Panc1 (cell line): ENCODE measurements around the gene ZNF77. TPM values are rescaled to one million over a fixed set of nuclear protein-coding genes. Genes with fewer than 3 reads are reported as not detected.

ENCODE experiments used
- ATAC-seq: fragments of 200-7000 bp; cut with Tn5 transposase; 2 replicates; pipeline ENCODE4 v1.9.1; 2020; ENCODE audit warnings: mild to moderate bottlenecking, moderate library complexity
- BruUV-seq: library from RNA; stranded (reverse); fragments of 400-500 nt; replicated peaks from 2 replicates; lab custom pipeline; 2021; lab: Mats Ljungman, UMichigan
- CTCF ChIA-PET: fragments of 300-600 bp; sonication (Branson Sonifier 250); formaldehyde crosslinking; loops from one replicate; lab custom pipeline; 2022; ENCODE audit warnings: antibody characterized with exemption; lab: Charles Lee
- POLR2A ChIA-PET: fragments of 300-600 bp; sonication (Branson Sonifier 250); formaldehyde crosslinking; loops from one replicate; lab custom pipeline; 2022; ENCODE audit warnings: antibody characterized with exemption; lab: Charles Lee
- DNase-seq: peaks from one replicate; pipeline ENCODE4 v3.0.0-alpha.2; 2010; ENCODE audit warnings: low read depth, low spot score
- H3K27ac ChIP-seq: 2 replicates; pipeline ENCODE4 v1.5.1; 2011; ENCODE audit warnings: mild to moderate bottlenecking, low read length, inconsistent platforms
- H3K27me3 ChIP-seq: fragments of 200-500 bp; sonication (Bioruptor generic); 2 replicates; pipeline ENCODE4 v1.6.0; 2014; ENCODE audit warnings: low read length, inconsistent platforms; ENCODE audit not compliant: control insufficient read depth, insufficient read depth
- H3K36me3 ChIP-seq: fragments of 200-500 bp; sonication (Bioruptor generic); 2 replicates; pipeline ENCODE4 v1.5.1; 2014; ENCODE audit warnings: inconsistent platforms, mild to moderate bottlenecking, low read length, moderate library complexity; ENCODE audit not compliant: control insufficient read depth, insufficient read depth
- H3K4me1 ChIP-seq: 2 replicates; pipeline ENCODE4 v1.5.1; 2011; ENCODE audit warnings: inconsistent platforms, mild to moderate bottlenecking, low read length, moderate library complexity; ENCODE audit not compliant: control insufficient read depth, insufficient read depth
- H3K4me3 ChIP-seq, 2 experiments: 2 replicates each; pipeline ENCODE4 v1.5.1; 2011 to 2012; ENCODE audit warnings: low read depth in 2 of 2, low read length in 2 of 2, mild to moderate bottlenecking in 2 of 2, inconsistent platforms in 1 of 2, moderate library complexity in 1 of 2
- H3K9me3 ChIP-seq: fragments of 200-500 bp; sonication (Bioruptor generic); 2 replicates; pipeline ENCODE4 v1.5.1; 2014; ENCODE audit warnings: low read depth, mild to moderate bottlenecking, inconsistent platforms, low read length, moderate library complexity; ENCODE audit not compliant: control insufficient read depth, insufficient read depth
- POLR2AphosphoS5 ChIP-seq: IDR thresholded peaks from 2 replicates; pipeline ENCODE4 v1.6.1; 2012; ENCODE audit warnings: mild to moderate bottlenecking, low read depth, low read length, moderate library complexity
- SIN3A ChIP-seq: IDR thresholded peaks from 2 replicates; pipeline ENCODE4 v1.6.1; 2012; ENCODE audit warnings: low read depth, mild to moderate bottlenecking, low read length, moderate library complexity, borderline replicate concordance; ENCODE audit not compliant: insufficient read depth
- TCF7L2 ChIP-seq: IDR thresholded peaks from 2 replicates; pipeline ENCODE4 v1.6.1; 2011; ENCODE audit warnings: mild to moderate bottlenecking, low read depth, low read length, inconsistent platforms
- in situ Hi-C: cut with HindIII; loops from 2 replicates; pipeline ENCODE4 v1.10.0; 2016; ENCODE audit warnings: low sequenced_read_pairs, low pct_unique_long_range_greater_than_20kb
- intact Hi-C: fragments of 100-400 bp; cut with micrococcal nuclease; formaldehyde crosslinking; loops from one replicate; pipeline ENCODE4 v1.10.0; 2022; ENCODE audit not compliant: unreplicated experiment
- total RNA-seq: library from RNA; stranded (reverse); gene quantifications from one replicate; pipeline ENCODE4 v1.2.1, GENCODE V29; 2021; ENCODE audit not compliant: unreplicated experiment
- TF ChIP-seq, protein P1 (sequence below): fragments of 450-650 bp; IDR thresholded peaks from 2 replicates; pipeline ENCODE4 v1.5.1; 2017; ENCODE audit warnings: mild to moderate bottlenecking
- TF ChIP-seq, protein P2 (sequence below), 2 experiments: IDR thresholded peaks; 2 replicates each; pipeline ENCODE4 v1.6.1; 2011 to 2012; ENCODE audit warnings: low read depth in 2 of 2, control low read depth in 1 of 2, low read length in 1 of 2, mild to moderate bottlenecking in 1 of 2, moderate library complexity in 1 of 2; ENCODE audit not compliant: insufficient read depth in 1 of 2

Gene ZNF77
- total RNA-seq, 1 experiment from 2014 or later: 4.5 TPM

DNA sequence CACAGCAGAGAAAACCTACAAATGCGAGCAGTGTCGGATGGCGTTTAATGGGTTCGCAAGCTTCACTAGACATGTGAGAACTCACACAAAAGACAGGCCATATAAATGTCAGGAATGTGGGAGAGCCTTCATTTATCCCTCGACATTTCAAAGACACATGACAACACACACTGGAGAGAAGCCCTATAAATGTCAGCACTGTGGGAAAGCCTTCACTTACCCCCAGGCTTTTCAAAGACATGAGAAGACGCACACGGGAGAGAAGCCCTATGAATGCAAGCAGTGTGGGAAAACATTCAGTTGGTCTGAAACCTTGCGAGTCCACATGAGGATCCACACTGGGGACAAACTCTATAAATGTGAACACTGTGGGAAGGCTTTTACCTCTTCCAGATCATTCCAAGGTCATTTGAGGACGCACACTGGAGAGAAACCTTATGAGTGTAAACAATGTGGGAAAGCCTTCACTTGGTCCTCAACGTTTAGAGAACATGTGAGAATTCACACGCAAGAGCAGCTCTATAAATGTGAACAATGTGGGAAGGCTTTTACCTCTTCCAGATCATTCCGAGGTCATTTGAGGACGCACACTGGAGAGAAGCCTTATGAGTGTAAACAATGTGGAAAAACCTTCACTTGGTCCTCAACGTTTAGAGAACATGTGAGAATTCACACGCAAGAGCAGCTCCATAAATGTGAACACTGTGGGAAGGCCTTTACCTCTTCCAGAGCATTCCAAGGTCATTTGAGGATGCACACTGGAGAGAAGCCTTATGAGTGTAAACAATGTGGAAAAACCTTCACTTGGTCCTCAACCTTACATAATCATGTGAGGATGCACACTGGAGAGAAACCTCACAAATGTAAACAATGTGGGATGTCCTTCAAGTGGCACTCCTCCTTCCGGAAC is 27.2 kb downstream of the ZNF77 start:
- no peaks in the 10 kb centered on the region for H3K27me3 ChIP-seq
- BruUV-seq: TSS peak; percentile 53
- in situ Hi-C loops: no loop called here
- H3K27ac ChIP-seq: no peak overlapping the region
- intact Hi-C loops: no loop called here
- ChIA-PET POLR2A (no interaction called here), CTCF (no interaction called here)
- ATAC-seq (no peak), DNase-seq (no peak)
- TF ChIP-seq TCF7L2 (no peak), SIN3A (no peak), POLR2AphosphoS5 (no peak)
- TF ChIP-seq, protein P1, sequence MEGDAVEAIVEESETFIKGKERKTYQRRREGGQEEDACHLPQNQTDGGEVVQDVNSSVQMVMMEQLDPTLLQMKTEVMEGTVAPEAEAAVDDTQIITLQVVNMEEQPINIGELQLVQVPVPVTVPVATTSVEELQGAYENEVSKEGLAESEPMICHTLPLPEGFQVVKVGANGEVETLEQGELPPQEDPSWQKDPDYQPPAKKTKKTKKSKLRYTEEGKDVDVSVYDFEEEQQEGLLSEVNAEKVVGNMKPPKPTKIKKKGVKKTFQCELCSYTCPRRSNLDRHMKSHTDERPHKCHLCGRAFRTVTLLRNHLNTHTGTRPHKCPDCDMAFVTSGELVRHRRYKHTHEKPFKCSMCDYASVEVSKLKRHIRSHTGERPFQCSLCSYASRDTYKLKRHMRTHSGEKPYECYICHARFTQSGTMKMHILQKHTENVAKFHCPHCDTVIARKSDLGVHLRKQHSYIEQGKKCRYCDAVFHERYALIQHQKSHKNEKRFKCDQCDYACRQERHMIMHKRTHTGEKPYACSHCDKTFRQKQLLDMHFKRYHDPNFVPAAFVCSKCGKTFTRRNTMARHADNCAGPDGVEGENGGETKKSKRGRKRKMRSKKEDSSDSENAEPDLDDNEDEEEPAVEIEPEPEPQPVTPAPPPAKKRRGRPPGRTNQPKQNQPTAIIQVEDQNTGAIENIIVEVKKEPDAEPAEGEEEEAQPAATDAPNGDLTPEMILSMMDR: no peak
- TF ChIP-seq, protein P2, sequence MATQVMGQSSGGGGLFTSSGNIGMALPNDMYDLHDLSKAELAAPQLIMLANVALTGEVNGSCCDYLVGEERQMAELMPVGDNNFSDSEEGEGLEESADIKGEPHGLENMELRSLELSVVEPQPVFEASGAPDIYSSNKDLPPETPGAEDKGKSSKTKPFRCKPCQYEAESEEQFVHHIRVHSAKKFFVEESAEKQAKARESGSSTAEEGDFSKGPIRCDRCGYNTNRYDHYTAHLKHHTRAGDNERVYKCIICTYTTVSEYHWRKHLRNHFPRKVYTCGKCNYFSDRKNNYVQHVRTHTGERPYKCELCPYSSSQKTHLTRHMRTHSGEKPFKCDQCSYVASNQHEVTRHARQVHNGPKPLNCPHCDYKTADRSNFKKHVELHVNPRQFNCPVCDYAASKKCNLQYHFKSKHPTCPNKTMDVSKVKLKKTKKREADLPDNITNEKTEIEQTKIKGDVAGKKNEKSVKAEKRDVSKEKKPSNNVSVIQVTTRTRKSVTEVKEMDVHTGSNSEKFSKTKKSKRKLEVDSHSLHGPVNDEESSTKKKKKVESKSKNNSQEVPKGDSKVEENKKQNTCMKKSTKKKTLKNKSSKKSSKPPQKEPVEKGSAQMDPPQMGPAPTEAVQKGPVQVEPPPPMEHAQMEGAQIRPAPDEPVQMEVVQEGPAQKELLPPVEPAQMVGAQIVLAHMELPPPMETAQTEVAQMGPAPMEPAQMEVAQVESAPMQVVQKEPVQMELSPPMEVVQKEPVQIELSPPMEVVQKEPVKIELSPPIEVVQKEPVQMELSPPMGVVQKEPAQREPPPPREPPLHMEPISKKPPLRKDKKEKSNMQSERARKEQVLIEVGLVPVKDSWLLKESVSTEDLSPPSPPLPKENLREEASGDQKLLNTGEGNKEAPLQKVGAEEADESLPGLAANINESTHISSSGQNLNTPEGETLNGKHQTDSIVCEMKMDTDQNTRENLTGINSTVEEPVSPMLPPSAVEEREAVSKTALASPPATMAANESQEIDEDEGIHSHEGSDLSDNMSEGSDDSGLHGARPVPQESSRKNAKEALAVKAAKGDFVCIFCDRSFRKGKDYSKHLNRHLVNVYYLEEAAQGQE (IDR thresholded peaks at IDR 0.05; ENCODE audit: insufficient read depth in 1 of 2, low read depth in 2 of 2, low read length in 1 of 2): no peak
- no peaks in the 10 kb centered on the region for H3K4me1 ChIP-seq
- peaks cover 8% of the 10 kb centered on the region for H3K36me3 ChIP-seq
- no peak overlapping the region for H3K4me3 ChIP-seq
- H3K9me3 ChIP-seq: peaks cover 43% of the 10 kb centered on the region

- POLR2A ChIA-PET: no interaction called here
- no peak for TF ChIP-seq POLR2AphosphoS5
- TF ChIP-seq SIN3A: no peak
- no peak for TF ChIP-seq TCF7L2
- TF ChIP-seq, protein P2 (IDR thresholded peaks at IDR 0.05; ENCODE audit: insufficient read depth in 1 of 2, low read depth in 2 of 2, low read length in 1 of 2): no peak
- TF ChIP-seq, protein P1: no peak
These were observed 32.5 kb downstream of the ZNF77 start for GRCh38 chr19:2912306-2912705.

More at GRCh38 chr19:2912306-2912705, 32.5 kb downstream of the ZNF77 start:
- CTCF ChIA-PET: no interaction called here
- Histone ChIP-seq H3K36me3 (peaks cover 5% of the 10 kb centered on the region), H3K4me3 (no peak overlapping the region), H3K27me3 (no peaks in the 10 kb centered on the region), H3K4me1 (no peaks in the 10 kb centered on the region), H3K9me3 (peaks cover 35% of the 10 kb centered on the region), H3K27ac (no peak overlapping the region)
- no TSS peak for BruUV-seq
- in situ Hi-C loops (no loop called here), intact Hi-C loops (no loop called here)
- DNase-seq (no peak), ATAC-seq (no peak)
